Measurements from ENCODE around the gene QRFP.

The QRFP gene

GRCh38 chr9:130877300-130877699 lies 19.3 kb downstream of the QRFP start:
- no peak for TF ChIP-seq CTCF (IDR thresholded peaks at IDR 0.05; ENCODE audit: borderline replicate concordance, extremely low read depth, low read length, poor library complexity, severe bottlenecking)
- no peak for TF ChIP-seq EZH2 (IDR thresholded peaks at IDR 0.05; ENCODE audit: borderline replicate concordance, low read depth, low read length, severe bottlenecking)
- no peaks in the 10 kb centered on the region for H3K9me3 ChIP-seq (ENCODE audit: insufficient read depth, low read length, severe bottlenecking)
- H3K4me3 ChIP-seq (ENCODE audit: low read depth in 1 of 2, low read length in 2 of 2): no peak overlapping the region
- H3K9ac ChIP-seq (ENCODE audit: low read depth, low read length): no peak overlapping the region
- H3K4me2 ChIP-seq (ENCODE audit: insufficient read depth, low read length): no peak overlapping the region
- no peaks in the 10 kb centered on the region for H3K4me1 ChIP-seq (ENCODE audit: insufficient read depth, low read length)
- H4K20me1 ChIP-seq (ENCODE audit: insufficient read depth, low read length): 0 out of 2 replicates have a peak, but pooled peaks cover 5% of the 10 kb centered on the region
- H3K36me3 ChIP-seq (ENCODE audit: insufficient read depth, low read length): peaks cover 91% of the 10 kb centered on the region
- DNase-seq (no peak), ATAC-seq (ENCODE audit: insufficient read depth, low read depth) (no peak)
- no peaks in the 10 kb centered on the region for H3K27me3 ChIP-seq (ENCODE audit: insufficient read depth, low read length, poor library complexity)
- no peaks in the 10 kb centered on the region for H3K79me2 ChIP-seq (ENCODE audit: insufficient read depth, low read length)
- no peak overlapping the region for H2AFZ ChIP-seq (ENCODE audit: low read depth, low read length)
- H3K27ac ChIP-seq (ENCODE audit: low read length): no peak overlapping the region

DNA sequence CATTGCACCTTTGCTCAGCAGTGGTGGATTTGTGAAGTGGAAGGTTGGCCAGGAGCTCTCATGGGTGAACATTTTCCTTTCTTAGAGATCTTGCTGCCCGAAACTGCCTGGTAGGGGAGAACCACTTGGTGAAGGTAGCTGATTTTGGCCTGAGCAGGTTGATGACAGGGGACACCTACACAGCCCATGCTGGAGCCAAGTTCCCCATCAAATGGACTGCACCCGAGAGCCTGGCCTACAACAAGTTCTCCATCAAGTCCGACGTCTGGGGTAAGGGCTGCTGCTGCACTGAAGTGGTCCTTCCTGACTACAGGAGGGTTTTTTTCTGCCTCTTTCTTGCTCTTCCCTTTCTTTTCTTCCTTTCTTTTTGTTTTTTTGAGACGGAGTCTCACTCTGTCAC lies 21.8 kb downstream of the QRFP start:
- H3K36me3 ChIP-seq (ENCODE audit: insufficient read depth, low read length): peaks cover 89% of the 10 kb centered on the region
- ATAC-seq (ENCODE audit: insufficient read depth, low read depth) (no peak), DNase-seq (no peak)
- peaks cover 20% of the 10 kb centered on the region for H4K20me1 ChIP-seq (ENCODE audit: insufficient read depth, low read length)
- no peak for TF ChIP-seq EZH2 (IDR thresholded peaks at IDR 0.05; ENCODE audit: borderline replicate concordance, low read depth, low read length, severe bottlenecking)
- TF ChIP-seq CTCF (IDR thresholded peaks at IDR 0.05; ENCODE audit: borderline replicate concordance, extremely low read depth, low read length, poor library complexity, severe bottlenecking): no peak
- H3K79me2 ChIP-seq (ENCODE audit: insufficient read depth, low read length): peaks cover 2% of the 10 kb centered on the region; the same call in 1 of the 2 replicates
- no peak overlapping the region for H3K4me2 ChIP-seq (ENCODE audit: insufficient read depth, low read length)
- H3K27me3 ChIP-seq (ENCODE audit: insufficient read depth, low read length, poor library complexity): no peaks in the 10 kb centered on the region
- no peak overlapping the region for H3K9ac ChIP-seq (ENCODE audit: low read depth, low read length)
- no peak overlapping the region for H3K4me3 ChIP-seq (ENCODE audit: low read depth in 1 of 2, low read length in 2 of 2)
- no peak overlapping the region for H2AFZ ChIP-seq (ENCODE audit: low read depth, low read length)
- H3K9me3 ChIP-seq (ENCODE audit: insufficient read depth, low read length, severe bottlenecking): no peaks in the 10 kb centered on the region
- no peak overlapping the region for H3K27ac ChIP-seq (ENCODE audit: low read length)
- H3K4me1 ChIP-seq (ENCODE audit: insufficient read depth, low read length): no peaks in the 10 kb centered on the region

GRCh38 chr9:130873966-130874365 lies 22.6 kb downstream of the QRFP start:
- no peak for DNase-seq
- no peak for TF ChIP-seq CTCF (IDR thresholded peaks at IDR 0.05; ENCODE audit: borderline replicate concordance, extremely low read depth, low read length, poor library complexity, severe bottlenecking)
- TF ChIP-seq EZH2 (IDR thresholded peaks at IDR 0.05; ENCODE audit: borderline replicate concordance, low read depth, low read length, severe bottlenecking): no peak
- no peak overlapping the region for H2AFZ ChIP-seq (ENCODE audit: low read depth, low read length)
- H3K9me3 ChIP-seq (ENCODE audit: insufficient read depth, low read length, severe bottlenecking): no peaks in the 10 kb centered on the region
- H3K27me3 ChIP-seq (ENCODE audit: insufficient read depth, low read length, poor library complexity): no peaks in the 10 kb centered on the region
- H3K4me2 ChIP-seq (ENCODE audit: insufficient read depth, low read length): no peak overlapping the region
- H3K9ac ChIP-seq (ENCODE audit: low read depth, low read length): no peak overlapping the region
- peaks cover 20% of the 10 kb centered on the region for H4K20me1 ChIP-seq (ENCODE audit: insufficient read depth, low read length)
- H3K36me3 ChIP-seq (ENCODE audit: insufficient read depth, low read length): peaks cover 86% of the 10 kb centered on the region
- no peak for ATAC-seq (ENCODE audit: insufficient read depth, low read depth)
- no peaks in the 10 kb centered on the region for H3K4me1 ChIP-seq (ENCODE audit: insufficient read depth, low read length)
- H3K79me2 ChIP-seq (ENCODE audit: insufficient read depth, low read length): peaks cover 5% of the 10 kb centered on the region; the same call in 1 of the 2 replicates
- H3K4me3 ChIP-seq (ENCODE audit: low read depth in 1 of 2, low read length in 2 of 2): no peak overlapping the region
- no peak overlapping the region for H3K27ac ChIP-seq (ENCODE audit: low read length)

Data from DND-41 (cell line).